ENCODE results near the gene SORT1. TPM values are rescaled to one million over a fixed set of nuclear protein-coding genes. Genes with fewer than 3 reads are reported as not detected.
A peak's percentile ranks its signal among the peaks of the same experiment; 100 is the strongest.

Gene SORT1
- total and polyA plus RNA-seq, 2 experiments from 2014 or later = 25.0 to 27.6 TPM

DNA sequence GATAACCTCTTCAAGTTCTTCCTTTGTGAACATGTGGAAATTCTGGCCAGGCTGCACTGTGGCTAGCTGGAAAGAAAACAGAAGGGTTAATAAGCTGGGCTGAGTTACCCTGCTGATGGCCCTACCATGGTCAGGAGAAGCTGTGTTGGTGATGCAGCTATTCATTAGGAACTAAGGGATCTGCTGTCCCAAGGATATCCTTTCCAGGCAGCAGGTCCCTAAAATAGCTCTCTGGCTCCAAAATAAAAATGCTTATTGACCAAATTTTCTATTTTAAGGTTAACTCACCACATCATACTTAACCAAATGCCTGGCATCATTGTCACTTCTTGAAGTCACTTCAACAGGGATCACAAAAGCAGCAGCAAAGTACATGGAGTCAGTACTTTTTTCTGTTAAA is 4.3 kb upstream of the SORT1 start:
- DNase-seq (ENCODE audit: low read depth in 1 of 2, low spot score in 1 of 2) = no peak
- H3K4me3 ChIP-seq = no peak overlapping the region
- H3K9me3 ChIP-seq (ENCODE audit: low read depth) = no peaks in the 10 kb centered on the region
- peaks cover 9% of the 10 kb centered on the region for H3K4me1 ChIP-seq (ENCODE audit: low read depth)
- TF ChIP-seq, protein P1, sequence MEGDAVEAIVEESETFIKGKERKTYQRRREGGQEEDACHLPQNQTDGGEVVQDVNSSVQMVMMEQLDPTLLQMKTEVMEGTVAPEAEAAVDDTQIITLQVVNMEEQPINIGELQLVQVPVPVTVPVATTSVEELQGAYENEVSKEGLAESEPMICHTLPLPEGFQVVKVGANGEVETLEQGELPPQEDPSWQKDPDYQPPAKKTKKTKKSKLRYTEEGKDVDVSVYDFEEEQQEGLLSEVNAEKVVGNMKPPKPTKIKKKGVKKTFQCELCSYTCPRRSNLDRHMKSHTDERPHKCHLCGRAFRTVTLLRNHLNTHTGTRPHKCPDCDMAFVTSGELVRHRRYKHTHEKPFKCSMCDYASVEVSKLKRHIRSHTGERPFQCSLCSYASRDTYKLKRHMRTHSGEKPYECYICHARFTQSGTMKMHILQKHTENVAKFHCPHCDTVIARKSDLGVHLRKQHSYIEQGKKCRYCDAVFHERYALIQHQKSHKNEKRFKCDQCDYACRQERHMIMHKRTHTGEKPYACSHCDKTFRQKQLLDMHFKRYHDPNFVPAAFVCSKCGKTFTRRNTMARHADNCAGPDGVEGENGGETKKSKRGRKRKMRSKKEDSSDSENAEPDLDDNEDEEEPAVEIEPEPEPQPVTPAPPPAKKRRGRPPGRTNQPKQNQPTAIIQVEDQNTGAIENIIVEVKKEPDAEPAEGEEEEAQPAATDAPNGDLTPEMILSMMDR (IDR thresholded peaks at IDR 0.05; ENCODE audit: low read depth, low read length) = no peak
- H3K27ac ChIP-seq = no peak overlapping the region
- H3K27me3 ChIP-seq = no peaks in the 10 kb centered on the region
- H3K36me3 ChIP-seq = peaks cover 18% of the 10 kb centered on the region

DNA sequence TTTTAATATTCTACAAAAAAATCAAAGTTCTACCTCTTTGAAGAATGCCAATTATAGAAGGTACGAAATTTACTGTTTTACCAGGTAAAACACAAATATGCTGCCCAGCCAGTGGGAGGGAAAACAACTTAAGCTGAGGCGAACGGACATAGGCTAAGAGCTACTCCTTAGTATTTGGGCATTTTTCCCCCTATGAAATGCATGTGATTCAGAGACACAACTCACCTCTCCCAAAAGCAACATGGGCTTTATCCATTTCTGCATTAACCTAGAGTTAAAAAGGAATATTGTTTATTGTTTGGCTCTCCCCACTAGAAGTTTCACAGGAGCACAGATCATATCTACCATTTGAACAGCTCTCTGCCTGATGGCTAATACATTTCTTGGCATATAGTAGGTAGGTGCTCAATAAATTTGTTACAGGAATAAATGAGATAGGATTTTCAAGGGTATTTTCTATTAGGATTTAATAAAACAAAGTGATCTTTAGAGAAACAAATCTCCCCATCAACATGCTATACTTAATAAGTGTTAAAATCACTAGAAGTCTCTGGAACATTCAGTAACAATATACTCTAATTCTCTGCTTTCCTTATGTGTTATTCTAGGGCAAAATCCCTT is 2.4 kb upstream of the SORT1 start:
- Histone ChIP-seq H3K27ac (no peak overlapping the region), H3K4me1 (ENCODE audit: low read depth) (peaks cover 18% of the 10 kb centered on the region), H3K27me3 (no peaks in the 10 kb centered on the region), H3K4me3 (no peak overlapping the region), H3K36me3 (peaks cover 15% of the 10 kb centered on the region), H3K9me3 (ENCODE audit: low read depth) (no peaks in the 10 kb centered on the region)
- no peak for DNase-seq (ENCODE audit: low read depth in 1 of 2, low spot score in 1 of 2)
- TF ChIP-seq, protein P1 (IDR thresholded peaks at IDR 0.05; ENCODE audit: low read depth, low read length) = no peak

- no peaks in the 10 kb centered on the region for H3K27me3 ChIP-seq
- no peaks in the 10 kb centered on the region for H3K9me3 ChIP-seq (ENCODE audit: low read depth)
- H3K27ac ChIP-seq = no peak overlapping the region
- H3K4me1 ChIP-seq (ENCODE audit: low read depth) = peaks cover 23% of the 10 kb centered on the region
- DNase-seq (ENCODE audit: low read depth in 1 of 2, low spot score in 1 of 2) = peak; percentile 72 to 74
- H3K36me3 ChIP-seq = peaks cover 8% of the 10 kb centered on the region
- no peak overlapping the region for H3K4me3 ChIP-seq
- TF ChIP-seq, protein P1 (IDR thresholded peaks at IDR 0.05; ENCODE audit: low read depth, low read length) = peak; percentile 44
Observed at GRCh38 chr1:109399326-109399957, 1.7 kb upstream of the SORT1 start.

- Histone ChIP-seq H3K4me1 (ENCODE audit: low read depth) (peaks cover 32% of the 10 kb centered on the region), H3K36me3 (peaks cover 5% of the 10 kb centered on the region), H3K27ac (peak overlapping the region; percentile 79), H3K4me3 (peak overlapping the region; percentile 39), H3K9me3 (ENCODE audit: low read depth) (no peaks in the 10 kb centered on the region), H3K27me3 (no peaks in the 10 kb centered on the region)
- TF ChIP-seq, protein P1 (IDR thresholded peaks at IDR 0.05; ENCODE audit: low read depth, low read length) = no peak
- no peak for DNase-seq (ENCODE audit: low read depth in 1 of 2, low spot score in 1 of 2)
Observed at GRCh38 chr1:109398343-109399225, 866 bp upstream of the SORT1 start.

DNA sequence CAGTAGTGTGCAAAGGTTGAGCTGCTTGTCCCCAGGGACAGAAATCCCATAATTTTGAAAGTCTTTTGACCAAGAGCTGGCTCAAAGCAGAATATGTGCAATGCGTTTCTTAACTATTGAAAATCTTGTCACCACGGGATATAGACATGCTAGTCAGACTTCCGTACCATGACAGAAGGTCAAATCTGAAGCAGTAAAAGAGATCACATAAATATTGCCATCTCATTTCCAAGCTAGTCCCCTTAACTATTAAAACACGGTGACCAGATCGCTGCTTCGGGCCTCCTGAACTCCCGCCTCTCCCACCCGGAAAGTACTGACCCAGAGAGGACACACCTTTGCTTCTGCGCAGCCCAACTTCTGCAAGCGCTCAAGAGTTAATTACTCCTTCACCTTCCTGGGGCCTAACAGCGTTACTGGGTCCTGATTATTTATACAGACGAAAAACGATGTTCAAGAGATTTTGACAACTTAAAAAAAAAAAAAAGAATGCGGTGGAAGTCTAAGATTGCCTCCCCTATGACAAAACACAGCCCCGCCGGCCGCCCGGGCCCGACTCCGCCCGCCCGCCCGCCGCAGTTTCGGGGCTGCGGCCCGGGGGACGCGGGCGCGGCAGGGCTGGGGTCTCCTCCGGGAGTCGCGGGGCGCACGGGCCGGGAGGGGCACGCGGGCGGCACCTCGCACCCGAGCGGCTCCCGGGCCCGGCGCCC is 692 bp downstream of the SORT1 start:
- H3K27me3 ChIP-seq = no peaks in the 10 kb centered on the region
- TF ChIP-seq, protein P1 (IDR thresholded peaks at IDR 0.05; ENCODE audit: low read depth, low read length) = no peak
- peak overlapping the region; percentile 59 for H3K27ac ChIP-seq
- H3K36me3 ChIP-seq = no peaks in the 10 kb centered on the region
- H3K4me1 ChIP-seq (ENCODE audit: low read depth) = peaks cover 45% of the 10 kb centered on the region
- no peaks in the 10 kb centered on the region for H3K9me3 ChIP-seq (ENCODE audit: low read depth)
- peak overlapping the region; percentile 51 for H3K4me3 ChIP-seq
- DNase-seq (ENCODE audit: low read depth in 1 of 2, low spot score in 1 of 2) = peak in 1 of 2 donors; percentile 21
